WI38 (cell line): ENCODE data around the gene PITRM1.

Experiments
- H3K4me3 ChIP-seq: 2 replicates; pipeline ENCODE4 v1.5.1; 2011; ENCODE audit warnings: low read depth, mild to moderate bottlenecking, control low read depth, low read length
- CTCF ChIP-seq: IDR thresholded peaks from 2 replicates; pipeline ENCODE4 v1.5.1; 2012; ENCODE audit warnings: low read depth, mild to moderate bottlenecking, control low read depth, low read length

PITRM1 gene

DNA sequence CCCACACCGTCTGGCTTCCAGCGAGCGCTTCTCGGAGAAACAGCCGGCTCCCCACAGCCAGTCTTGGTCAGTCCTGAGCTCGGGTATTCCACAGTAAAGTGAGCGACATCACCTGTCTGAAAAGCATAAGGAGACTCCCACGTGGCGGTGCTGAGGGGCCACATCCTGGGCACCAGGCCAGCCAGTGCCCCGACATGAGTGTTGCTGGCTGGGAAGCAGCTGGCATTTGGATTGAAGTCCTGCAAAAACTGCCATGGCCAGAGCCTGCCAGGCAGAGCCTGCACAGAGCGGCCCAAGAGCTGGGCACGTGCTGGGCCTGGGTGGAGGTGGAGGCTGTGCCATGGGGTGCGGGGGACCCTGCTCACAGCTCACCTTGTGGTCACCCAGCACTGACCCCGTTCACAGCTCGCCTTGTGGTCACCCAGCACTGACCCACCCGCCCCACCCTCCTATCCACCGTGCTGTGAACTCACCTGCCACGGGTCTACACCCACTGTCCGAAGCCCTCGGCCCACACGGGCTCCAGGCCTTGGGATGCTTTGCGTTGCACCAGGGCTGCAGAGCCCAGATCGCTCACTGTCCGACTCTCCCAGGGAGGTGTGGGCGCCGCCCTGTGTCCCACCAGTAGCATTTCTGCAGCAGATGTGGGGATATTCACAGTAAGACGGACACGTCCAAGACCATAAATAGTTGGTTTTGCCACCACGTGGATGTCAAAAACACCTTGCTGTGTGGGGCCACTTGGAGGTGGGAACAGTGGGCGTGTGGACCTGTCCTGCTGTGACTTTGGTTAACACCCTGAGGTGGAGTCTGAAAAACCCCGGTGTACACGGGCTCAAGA, 48.8 kb downstream of the PITRM1 start:
- H3K4me3 ChIP-seq = no peak overlapping the region
- TF ChIP-seq CTCF = no peak

DNA sequence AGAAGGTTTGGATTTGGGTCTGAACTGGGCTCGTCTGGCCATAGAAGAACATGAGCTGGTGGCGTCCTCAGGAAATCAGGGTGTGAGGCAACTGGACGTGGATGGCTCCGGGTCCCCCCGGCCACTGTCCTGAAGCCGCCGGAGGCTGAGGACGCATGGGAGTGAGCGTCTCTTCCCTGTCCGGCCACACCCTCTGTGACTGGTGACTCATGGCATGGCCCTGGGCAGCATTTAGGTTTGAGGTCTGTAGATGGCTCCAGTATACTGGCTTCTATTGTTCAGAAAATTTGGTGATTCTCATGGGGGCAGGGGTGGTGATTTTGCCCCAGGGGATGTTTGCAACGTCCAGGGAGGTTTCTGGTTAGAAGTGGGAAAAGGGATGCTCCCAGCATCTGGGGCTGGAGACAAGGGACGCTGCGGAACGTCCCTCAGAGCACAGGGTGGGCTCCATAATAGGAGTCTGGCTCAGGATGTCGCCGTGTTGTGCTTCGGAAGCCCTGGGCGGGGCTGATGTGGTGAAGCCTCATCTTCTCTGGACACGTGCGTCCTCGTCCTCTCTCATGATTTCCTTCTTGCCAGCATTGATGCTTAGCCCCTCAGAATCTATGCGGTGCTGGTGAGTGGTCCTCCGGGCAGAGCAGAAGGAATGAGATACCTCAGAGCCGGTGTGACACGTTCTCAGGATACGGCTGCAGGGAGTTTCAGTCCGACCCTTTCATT, 49.9 kb downstream of the PITRM1 start:
- no peak overlapping the region for H3K4me3 ChIP-seq
- TF ChIP-seq CTCF = no peak

GRCh38 chr10:3122034-3122433, 50.5 kb downstream of the PITRM1 start:
- H3K4me3 ChIP-seq = no peak overlapping the region
- TF ChIP-seq CTCF = no peak

- no peak overlapping the region for H3K4me3 ChIP-seq
- TF ChIP-seq CTCF = peak; percentile 46
Measured at GRCh38 chr10:3119796-3120459, 52.7 kb downstream of the PITRM1 start.

DNA sequence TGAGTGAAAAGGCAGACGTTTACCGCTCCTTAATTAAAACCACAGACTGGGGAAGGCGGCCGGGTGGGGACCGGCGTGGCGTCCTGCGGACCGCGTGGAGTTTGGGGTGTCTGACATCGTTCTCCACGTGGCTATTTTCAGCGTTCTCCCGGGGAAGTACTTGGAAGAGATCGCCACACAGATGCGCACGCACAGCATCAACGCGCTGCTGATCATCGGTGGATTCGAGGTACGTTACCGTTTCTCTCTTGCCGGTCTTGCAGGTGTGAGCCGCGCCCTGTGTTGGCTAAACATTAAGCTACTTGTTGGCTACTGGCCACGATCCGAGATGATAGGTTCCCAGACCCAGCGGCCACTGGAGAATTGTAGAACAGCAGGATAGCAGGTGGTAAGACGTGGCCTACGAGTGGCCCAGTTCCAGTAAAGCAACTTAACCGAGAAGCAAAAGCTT, 53.9 kb downstream of the PITRM1 start:
- no peak for TF ChIP-seq CTCF
- no peak overlapping the region for H3K4me3 ChIP-seq

GRCh38 chr10:3117486-3117885, 55.1 kb downstream of the PITRM1 start:
- no peak for TF ChIP-seq CTCF
- H3K4me3 ChIP-seq = no peak overlapping the region
